Body of pancreas (tissue), 4 donors: ENCODE measurements around the gene PLA2R1. TPM values are rescaled to one million over a fixed set of nuclear protein-coding genes. Genes with fewer than 3 reads are reported as not detected.

Experiments
- ATAC-seq: fragments of 150-250 bp; one replicate; pipeline ENCODE4 v1.9.1; 2016
- DNase-seq, 4 donors: peaks; one replicate each; pipeline ENCODE4 v3.0.0-alpha.2; 2019
- H3K27ac ChIP-seq, 4 donors: fragments of 200-600 bp; sonication (generic); 1 replicate in 3 of 4; 2 replicates in 1 of 4; pipeline versions ENCODE4 v1.5.1 to v1.6.1; 2016 to 2019; ENCODE audit warnings: mild to moderate bottlenecking in 1 of 4, mixed read lengths in 1 of 4, moderate library complexity in 1 of 4
- H3K27me3 ChIP-seq, 2 donors: fragments of 200-600 bp; sonication (generic); one replicate each; pipeline ENCODE4 v1.6.0; 2016; ENCODE audit warnings: mild to moderate bottlenecking in 1 of 2
- H3K36me3 ChIP-seq, 2 donors: fragments of 200-600 bp; sonication (generic); replicated peaks in 1 of 2; 2 replicates each; pipeline ENCODE4 v1.5.1; 2016; ENCODE audit warnings: low read depth in 2 of 2; ENCODE audit not compliant: insufficient read depth in 1 of 2
- H3K4me1 ChIP-seq: fragments of 200-600 bp; sonication (generic); one replicate; pipeline ENCODE4 v1.6.0; 2016
- H3K4me3 ChIP-seq, 2 donors: fragments of 200-600 bp; sonication (generic); 1 replicate in 1 of 2; 2 replicates in 1 of 2; pipeline ENCODE4 v1.5.1; 2016 to 2019
- H3K9me3 ChIP-seq, 3 donors: fragments of 200-600 bp; sonication (generic); 1 replicate in 2 of 3; 2 replicates in 1 of 3; pipeline ENCODE4 v1.5.1; 2016
- CTCF ChIP-seq, 7 experiments: fragments of 450-650 bp in 4 of 7; fragments of 200-600 bp in 3 of 7; sonication (generic) in 3 of 7; IDR thresholded peaks; one replicate each; pipeline ENCODE4 v1.5.1; 2016 to 2019; ENCODE audit warnings: antibody characterized with exemption in 7 of 7
- POLR2A ChIP-seq, 3 donors: fragments of 450-650 bp; IDR thresholded peaks; one replicate each; pipeline ENCODE4 v1.6.1; 2016; ENCODE audit warnings: antibody characterized with exemption in 3 of 3, mild to moderate bottlenecking in 2 of 3
- WGBS, 2 donors: methylation state at CpG; one replicate each; pipeline ENCODE4 v1.1.5; 2017; 5-methylcytosine and 5-hydroxymethylcytosine counted together
- intact Hi-C: fragments of 100-400 bp; cut with DNase I; formaldehyde crosslinking; loops from one replicate; pipeline ENCODE4 v1.15.1; 2023
- total RNA-seq, 2 donors: library from RNA; depleted of rRNA; stranded (reverse); fragments of >200 nt; gene quantifications; one replicate each; pipeline ENCODE4 v1.1.0, GENCODE V29; 2016

Gene PLA2R1
- total RNA-seq, 2 donors from 2014 or later: 1.3 to 2.1 TPM

- Histone ChIP-seq H3K4me3 (no peak overlapping the region), H3K4me1 (peaks cover 5% of the 10 kb centered on the region), H3K9me3 (no peaks in the 10 kb centered on the region), H3K27ac (no peak overlapping the region), H3K36me3 (no peaks in the 10 kb centered on the region), H3K27me3 (no peaks in the 10 kb centered on the region)
- ATAC-seq (no peak), DNase-seq (no peak)
- TF ChIP-seq CTCF (IDR thresholded peaks at IDR 0.05): no peak
- intact Hi-C loops: no loop called here
- 68 to 77% methylated on average over 3 of the region's 3 CpGs for WGBS, 2 donors
Observed at GRCh38 chr2:160036736-160037135, 25.7 kb downstream of the PLA2R1 start.

DNA sequence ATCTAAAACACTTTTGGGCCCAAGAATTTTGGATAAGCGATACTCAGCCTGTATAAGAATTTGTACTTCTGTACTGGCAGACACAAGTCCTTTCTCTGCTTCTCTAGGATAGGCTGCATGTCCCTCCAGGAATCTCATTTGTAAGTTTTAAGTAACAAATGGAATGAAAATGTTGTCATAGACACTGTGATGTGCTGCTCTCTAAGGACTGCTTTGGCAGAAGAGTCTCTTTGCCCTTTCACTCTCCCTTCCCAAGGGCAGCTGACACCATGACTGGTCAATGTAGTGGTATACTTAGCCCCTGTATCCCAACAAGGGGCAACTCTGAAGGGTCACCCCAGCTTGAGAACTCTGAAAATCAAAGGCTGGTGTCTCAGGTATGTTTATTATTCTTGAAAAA, 27.3 kb downstream of the PLA2R1 start:
- H3K4me1 ChIP-seq: peaks cover 5% of the 10 kb centered on the region
- H3K9me3 ChIP-seq: no peaks in the 10 kb centered on the region
- ATAC-seq (no peak), DNase-seq (no peak)
- H3K4me3 ChIP-seq: no peak overlapping the region
- WGBS, 2 donors: 86 to 89% methylated on average over 1 of the region's 1 CpG
- intact Hi-C loops: no loop called here
- H3K27ac ChIP-seq: no peak overlapping the region
- no peaks in the 10 kb centered on the region for H3K27me3 ChIP-seq
- no peaks in the 10 kb centered on the region for H3K36me3 ChIP-seq
- TF ChIP-seq POLR2A (IDR thresholded peaks at IDR 0.05) (no peak), CTCF (IDR thresholded peaks at IDR 0.05) (no peak)

- H3K4me3 ChIP-seq: no peak overlapping the region
- H3K9me3 ChIP-seq: no peaks in the 10 kb centered on the region
- intact Hi-C loops: no loop called here
- TF ChIP-seq CTCF (IDR thresholded peaks at IDR 0.05) (no peak), POLR2A (IDR thresholded peaks at IDR 0.05) (no peak)
- peaks cover 2% of the 10 kb centered on the region for H3K4me1 ChIP-seq
- no peaks in the 10 kb centered on the region for H3K27me3 ChIP-seq
- no peak overlapping the region for H3K27ac ChIP-seq
- DNase-seq (no peak), ATAC-seq (no peak)
- 90 to 91% methylated on average over 6 of the region's 6 CpGs for WGBS, 2 donors
- H3K36me3 ChIP-seq: no peaks in the 10 kb centered on the region
Observed at GRCh38 chr2:160034396-160034795, 28.0 kb downstream of the PLA2R1 start.

- TF ChIP-seq CTCF (IDR thresholded peaks at IDR 0.05) (no peak), POLR2A (IDR thresholded peaks at IDR 0.05) (no peak)
- no peaks in the 10 kb centered on the region for H3K36me3 ChIP-seq
- no peak overlapping the region for H3K4me3 ChIP-seq
- H3K27ac ChIP-seq: no peak overlapping the region
- WGBS, 2 donors: 83 to 94% methylated on average over 2 of the region's 2 CpGs
- H3K4me1 ChIP-seq: no peaks in the 10 kb centered on the region
- DNase-seq: no peak
- H3K9me3 ChIP-seq: no peaks in the 10 kb centered on the region
- intact Hi-C loops: no loop called here
- no peak for ATAC-seq
- no peaks in the 10 kb centered on the region for H3K27me3 ChIP-seq
Observed at GRCh38 chr2:160033732-160034392, 28.6 kb downstream of the PLA2R1 start.

DNA sequence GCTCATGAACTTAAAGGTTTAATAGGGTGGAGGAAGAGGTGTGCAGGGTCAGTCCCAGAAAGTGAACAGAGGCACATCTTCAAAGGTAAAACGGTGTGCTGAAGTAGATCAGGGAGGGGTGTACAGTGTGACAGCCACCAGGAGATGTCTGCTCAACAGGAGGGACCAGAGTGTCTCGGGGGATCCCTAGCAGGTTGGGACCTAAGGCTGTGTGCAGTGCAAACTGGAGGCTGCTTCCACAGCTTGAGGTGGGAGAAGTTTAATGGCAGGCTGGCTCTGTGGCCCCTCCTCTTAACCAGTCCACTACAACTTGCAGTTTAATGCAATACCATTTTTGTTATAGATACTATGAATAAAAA, 33.2 kb downstream of the PLA2R1 start:
- Histone ChIP-seq H3K4me1 (no peaks in the 10 kb centered on the region), H3K27me3 (no peaks in the 10 kb centered on the region), H3K36me3 (no peaks in the 10 kb centered on the region), H3K9me3 (no peaks in the 10 kb centered on the region), H3K27ac (no peak overlapping the region), H3K4me3 (no peak overlapping the region)
- no peak for DNase-seq
- 70 to 100% methylated on average over 2 of the region's 2 CpGs for WGBS, 2 donors
- no peak for ATAC-seq
- intact Hi-C loops: no loop called here
- TF ChIP-seq POLR2A (IDR thresholded peaks at IDR 0.05) (no peak), CTCF (IDR thresholded peaks at IDR 0.05) (no peak)
